ENCODE data around the gene CYP2U1. TPM values are rescaled to one million over a fixed set of nuclear protein-coding genes. Genes with fewer than 3 reads are reported as not detected.
A peak's percentile ranks its signal among the peaks of the same experiment; 100 is the strongest.

Gene CYP2U1
- total and polyA plus RNA-seq, 4 donors, result 1.9 to 7.3 (median 3.8) TPM

GRCh38 chr4:107900067-107900466 is 31.3 kb upstream of the CYP2U1 start:
- Histone ChIP-seq H3K27ac (ENCODE audit: low read depth in 1 of 2, low read length in 1 of 2) (no peak overlapping the region), H3K9me3 (ENCODE audit: control insufficient read depth in 4 of 4, insufficient read depth in 3 of 4, low read length in 3 of 4) (no peaks in the 10 kb centered on the region), H3K27me3 (ENCODE audit: control insufficient read depth in 3 of 3, insufficient read depth in 3 of 3, low read length in 2 of 3) (no peaks in the 10 kb centered on the region), H3K9ac (ENCODE audit: insufficient read depth in 1 of 2, low read length in 2 of 2) (no peak overlapping the region), H3K36me3 (ENCODE audit: control insufficient read depth in 4 of 4, insufficient read depth in 4 of 4, low read length in 4 of 4) (peaks cover 0 to 13% (median 0%) of the 10 kb centered on the region in 4 donors), H3K4me3 (no peak overlapping the region), H3K4me1 (ENCODE audit: control insufficient read depth in 5 of 5, insufficient read depth in 5 of 5, low read length in 5 of 5) (peaks cover 0 to 16% (median 0%) of the 10 kb centered on the region in 5 donors)
- no peak for ATAC-seq (ENCODE audit: insufficient read depth, low FRiP score)
- TF ChIP-seq, protein P1, sequence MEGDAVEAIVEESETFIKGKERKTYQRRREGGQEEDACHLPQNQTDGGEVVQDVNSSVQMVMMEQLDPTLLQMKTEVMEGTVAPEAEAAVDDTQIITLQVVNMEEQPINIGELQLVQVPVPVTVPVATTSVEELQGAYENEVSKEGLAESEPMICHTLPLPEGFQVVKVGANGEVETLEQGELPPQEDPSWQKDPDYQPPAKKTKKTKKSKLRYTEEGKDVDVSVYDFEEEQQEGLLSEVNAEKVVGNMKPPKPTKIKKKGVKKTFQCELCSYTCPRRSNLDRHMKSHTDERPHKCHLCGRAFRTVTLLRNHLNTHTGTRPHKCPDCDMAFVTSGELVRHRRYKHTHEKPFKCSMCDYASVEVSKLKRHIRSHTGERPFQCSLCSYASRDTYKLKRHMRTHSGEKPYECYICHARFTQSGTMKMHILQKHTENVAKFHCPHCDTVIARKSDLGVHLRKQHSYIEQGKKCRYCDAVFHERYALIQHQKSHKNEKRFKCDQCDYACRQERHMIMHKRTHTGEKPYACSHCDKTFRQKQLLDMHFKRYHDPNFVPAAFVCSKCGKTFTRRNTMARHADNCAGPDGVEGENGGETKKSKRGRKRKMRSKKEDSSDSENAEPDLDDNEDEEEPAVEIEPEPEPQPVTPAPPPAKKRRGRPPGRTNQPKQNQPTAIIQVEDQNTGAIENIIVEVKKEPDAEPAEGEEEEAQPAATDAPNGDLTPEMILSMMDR (IDR thresholded peaks at IDR 0.05; ENCODE audit: control extremely low read depth, extremely low read depth), result no peak
- DNase-seq, result no peak
- 75 to 80% methylated on average over 4 of the region's 4 CpGs for WGBS, 2 donors

GRCh38 chr4:107900508-107900907 is 30.8 kb upstream of the CYP2U1 start:
- ATAC-seq (ENCODE audit: insufficient read depth, low FRiP score) (no peak), DNase-seq (no peak)
- Histone ChIP-seq H3K27me3 (ENCODE audit: control insufficient read depth in 3 of 3, insufficient read depth in 3 of 3, low read length in 2 of 3) (no peaks in the 10 kb centered on the region), H3K4me3 (no peak overlapping the region), H3K36me3 (ENCODE audit: control insufficient read depth in 4 of 4, insufficient read depth in 4 of 4, low read length in 4 of 4) (peaks cover 0 to 13% (median 0%) of the 10 kb centered on the region in 4 donors), H3K4me1 (ENCODE audit: control insufficient read depth in 5 of 5, insufficient read depth in 5 of 5, low read length in 5 of 5) (peaks cover 0 to 13% (median 0%) of the 10 kb centered on the region in 5 donors), H3K9me3 (ENCODE audit: control insufficient read depth in 4 of 4, insufficient read depth in 3 of 4, low read length in 3 of 4) (no peaks in the 10 kb centered on the region), H3K27ac (ENCODE audit: low read depth in 1 of 2, low read length in 1 of 2) (no peak overlapping the region), H3K9ac (ENCODE audit: insufficient read depth in 1 of 2, low read length in 2 of 2) (no peak overlapping the region)
- 92 to 93% methylated on average over 3 of the region's 3 CpGs for WGBS, 2 donors
- TF ChIP-seq, protein P1 (IDR thresholded peaks at IDR 0.05; ENCODE audit: control extremely low read depth, extremely low read depth), result no peak

DNA sequence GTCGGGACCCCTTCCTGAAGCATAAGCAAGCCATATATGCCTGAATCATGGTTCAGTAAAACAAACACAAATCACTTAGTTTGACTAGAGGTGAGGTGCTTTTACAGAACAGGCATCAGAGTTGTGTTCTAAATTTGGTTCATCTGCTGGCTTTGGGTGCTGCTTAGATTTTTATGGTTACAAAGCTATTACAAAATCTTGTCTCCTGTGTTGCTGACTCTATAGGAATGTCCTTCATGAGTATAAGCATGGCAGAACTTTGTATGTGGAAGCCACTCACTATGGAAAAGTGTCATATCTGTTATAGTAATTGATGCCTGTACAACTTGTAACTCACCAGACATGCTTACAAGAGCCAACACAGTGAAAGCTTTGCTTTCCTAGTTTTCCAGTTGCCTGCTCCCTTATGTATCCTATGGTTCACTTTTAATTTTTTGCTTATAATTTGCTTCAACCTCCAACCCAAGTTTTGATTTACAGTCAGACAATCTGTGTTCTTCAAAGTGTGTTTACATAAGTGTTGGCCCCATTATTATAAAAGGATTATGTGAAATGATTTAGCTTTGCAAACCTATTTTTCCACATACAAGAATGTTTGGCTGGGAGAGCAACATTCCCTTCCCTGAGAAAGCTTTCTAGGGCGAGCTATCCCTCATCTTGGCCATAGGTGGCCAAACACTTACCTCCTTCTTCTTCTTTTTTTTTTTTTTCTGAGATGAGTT is 30.0 kb upstream of the CYP2U1 start:
- no peaks in the 10 kb centered on the region for H3K27me3 ChIP-seq (ENCODE audit: control insufficient read depth in 3 of 3, insufficient read depth in 3 of 3, low read length in 2 of 3)
- H3K9ac ChIP-seq (ENCODE audit: insufficient read depth in 1 of 2, low read length in 2 of 2), result no peak overlapping the region
- H3K36me3 ChIP-seq (ENCODE audit: control insufficient read depth in 4 of 4, insufficient read depth in 4 of 4, low read length in 4 of 4), result peaks cover 0 to 17% (median 0%) of the 10 kb centered on the region in 4 donors
- no peak overlapping the region for H3K4me3 ChIP-seq
- TF ChIP-seq, protein P1 (IDR thresholded peaks at IDR 0.05; ENCODE audit: control extremely low read depth, extremely low read depth), result no peak
- 84 to 93% methylated on average over 2 of the region's 2 CpGs for WGBS, 2 donors
- H3K4me1 ChIP-seq (ENCODE audit: control insufficient read depth in 5 of 5, insufficient read depth in 5 of 5, low read length in 5 of 5), result peaks cover 0 to 10% (median 0%) of the 10 kb centered on the region in 5 donors
- peak in 1 of 3 donors; percentile 20 for DNase-seq
- no peak overlapping the region for H3K27ac ChIP-seq (ENCODE audit: low read depth in 1 of 2, low read length in 1 of 2)
- no peaks in the 10 kb centered on the region for H3K9me3 ChIP-seq (ENCODE audit: control insufficient read depth in 4 of 4, insufficient read depth in 3 of 4, low read length in 3 of 4)
- ATAC-seq (ENCODE audit: insufficient read depth, low FRiP score), result no peak

Measured in lung (tissue), 12 donors.